ENCODE data around the gene CDON. TPM values are rescaled to one million over a fixed set of nuclear protein-coding genes. Genes with fewer than 3 reads are reported as not detected.

The CDON gene
- total RNA-seq, 1 experiment from 2014 or later: 17.2 TPM

DNA sequence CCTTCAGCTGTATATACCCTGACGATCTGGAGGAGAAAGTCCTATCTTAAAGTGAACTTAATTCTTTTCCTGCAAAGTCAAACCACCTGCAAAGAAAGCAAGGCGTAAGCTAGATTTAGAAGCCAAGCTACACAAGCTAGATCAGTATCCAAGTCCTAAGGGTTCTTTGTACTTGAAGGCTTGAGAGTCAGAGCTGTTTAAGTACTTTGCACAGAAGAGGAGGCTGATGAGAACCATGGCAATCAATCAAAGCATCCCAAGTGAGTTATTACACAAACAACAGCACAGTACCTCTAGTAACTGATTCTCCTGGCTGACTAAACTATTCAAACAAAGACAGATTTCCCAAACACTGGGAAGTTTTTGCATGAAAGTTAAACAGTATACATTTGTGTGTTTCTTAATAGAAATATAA is 1.9 kb downstream of the CDON start:
- Histone ChIP-seq H2BK20ac (ENCODE audit: low read depth, low read length, poor library complexity, severe bottlenecking) (no peak overlapping the region), H3K27me3 (ENCODE audit: insufficient read depth, low read length) (no peaks in the 10 kb centered on the region), H3K79me2 (ENCODE audit: insufficient read depth, low read length) (no peaks in the 10 kb centered on the region), H4K5ac (ENCODE audit: insufficient read length, low read depth, low read length) (no peak overlapping the region), H2BK12ac (ENCODE audit: insufficient read length, low read depth, low read length) (no peak overlapping the region), H4K20me1 (ENCODE audit: control insufficient read depth, insufficient read depth, insufficient read length) (no peaks in the 10 kb centered on the region), H2AFZ (ENCODE audit: low read length) (no peak overlapping the region), H3K14ac (ENCODE audit: insufficient read depth, low read length) (no peak overlapping the region), H4K8ac (replicated peaks; ENCODE audit: insufficient read length, low read depth, low read length) (no peak overlapping the region), H3K4me1 (ENCODE audit: insufficient read depth, low read length) (peaks cover 4% of the 10 kb centered on the region; the same call in 1 of the 2 replicates), H4K91ac (ENCODE audit: insufficient read length, low read depth, low read length) (no peak overlapping the region), H2BK5ac (ENCODE audit: insufficient read length, low read length) (no peak overlapping the region), H3K56ac (ENCODE audit: insufficient read length, low read depth, low read length) (no peak overlapping the region), H3K9me3 (ENCODE audit: control insufficient read depth, low read depth, low read length) (no peaks in the 10 kb centered on the region), H3T11ph (ENCODE audit: low read length) (no peak overlapping the region), H3K27ac (ENCODE audit: insufficient read length, low read depth, low read length) (no peak overlapping the region), H2AK5ac (ENCODE audit: insufficient read length, low read length) (no peak overlapping the region), H3K23ac (ENCODE audit: insufficient read length, low read depth, low read length) (no peak overlapping the region), H3K23me2 (ENCODE audit: insufficient read length, low read depth, low read length, poor library complexity, severe bottlenecking) (peaks cover 8% of the 10 kb centered on the region), H3K79me1 (ENCODE audit: insufficient read depth, low read depth, low read length, poor library complexity, severe bottlenecking) (no peaks in the 10 kb centered on the region), H3K18ac (ENCODE audit: insufficient read length, low read depth, low read length) (no peak overlapping the region), H3K4me2 (ENCODE audit: insufficient read depth, insufficient read length, low read length) (no peak overlapping the region), H2BK120ac (ENCODE audit: low read depth, low read length, poor library complexity, severe bottlenecking) (no peak overlapping the region), H2BK15ac (ENCODE audit: low read depth, low read length) (no peak overlapping the region), H3K4ac (ENCODE audit: low read depth, low read length) (no peak overlapping the region), H3K9ac (ENCODE audit: extremely low read depth, insufficient read length, low read length) (no peak overlapping the region)
- TF ChIP-seq, protein P1, sequence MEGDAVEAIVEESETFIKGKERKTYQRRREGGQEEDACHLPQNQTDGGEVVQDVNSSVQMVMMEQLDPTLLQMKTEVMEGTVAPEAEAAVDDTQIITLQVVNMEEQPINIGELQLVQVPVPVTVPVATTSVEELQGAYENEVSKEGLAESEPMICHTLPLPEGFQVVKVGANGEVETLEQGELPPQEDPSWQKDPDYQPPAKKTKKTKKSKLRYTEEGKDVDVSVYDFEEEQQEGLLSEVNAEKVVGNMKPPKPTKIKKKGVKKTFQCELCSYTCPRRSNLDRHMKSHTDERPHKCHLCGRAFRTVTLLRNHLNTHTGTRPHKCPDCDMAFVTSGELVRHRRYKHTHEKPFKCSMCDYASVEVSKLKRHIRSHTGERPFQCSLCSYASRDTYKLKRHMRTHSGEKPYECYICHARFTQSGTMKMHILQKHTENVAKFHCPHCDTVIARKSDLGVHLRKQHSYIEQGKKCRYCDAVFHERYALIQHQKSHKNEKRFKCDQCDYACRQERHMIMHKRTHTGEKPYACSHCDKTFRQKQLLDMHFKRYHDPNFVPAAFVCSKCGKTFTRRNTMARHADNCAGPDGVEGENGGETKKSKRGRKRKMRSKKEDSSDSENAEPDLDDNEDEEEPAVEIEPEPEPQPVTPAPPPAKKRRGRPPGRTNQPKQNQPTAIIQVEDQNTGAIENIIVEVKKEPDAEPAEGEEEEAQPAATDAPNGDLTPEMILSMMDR (conservative IDR thresholded peaks at IDR 0.05): no peak
- Mint-ChIP-seq H3K27ac (no peak overlapping the region), H3K4me3 (peak overlapping the region in 1 of 2 experiments; percentile 18; a peak in 1 of 5 replicates), H3K4me1 (peaks cover 28 to 40% of the 10 kb centered on the region in 2 experiments), H3K36me3 (ENCODE audit: insufficient read depth in 1 of 3, low read depth in 3 of 3) (no peaks in the 10 kb centered on the region; a peak in 1 of 7 replicates), H3K9me3 (no peaks in the 10 kb centered on the region), H3K27me3 (ENCODE audit: low read depth) (peaks cover 4% of the 10 kb centered on the region)
- DNase-seq: no peak
- WGBS (ENCODE audit: extremely low coverage, insufficient read length, low lambda C conversion rate): no CpG with 5 or more reads among the region's 2 CpGs

Measured in H9 (cell line).